Measurements from ENCODE around the gene RFX4.
"Not testable (repeated sequence)": the region's sequence is repeated elsewhere in the genome, so short reads cannot be mapped to it uniquely, and the experiment has no call there.

The RFX4 gene

DNA sequence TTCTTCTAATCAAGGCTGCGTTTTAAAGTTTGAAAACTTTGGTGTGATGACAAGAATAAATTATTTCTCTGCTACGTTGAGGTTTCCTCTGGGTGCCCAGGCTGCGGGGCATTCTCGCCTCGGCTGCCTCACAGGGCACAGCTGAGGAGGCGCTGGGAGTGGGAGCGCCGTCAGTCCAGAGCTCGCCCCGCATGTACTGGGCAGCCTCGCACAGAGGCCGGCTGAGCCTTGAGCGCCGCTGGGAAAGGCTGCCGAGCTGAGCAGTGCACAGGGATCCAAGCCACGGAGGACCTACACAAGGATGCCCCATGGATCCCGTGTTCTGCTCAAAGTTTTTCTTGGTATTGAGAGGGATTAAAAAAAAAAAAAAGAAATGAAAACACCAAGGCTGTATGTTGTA, 11.6 kb downstream of the RFX4 start:
- no peak for DNase-seq

DNA sequence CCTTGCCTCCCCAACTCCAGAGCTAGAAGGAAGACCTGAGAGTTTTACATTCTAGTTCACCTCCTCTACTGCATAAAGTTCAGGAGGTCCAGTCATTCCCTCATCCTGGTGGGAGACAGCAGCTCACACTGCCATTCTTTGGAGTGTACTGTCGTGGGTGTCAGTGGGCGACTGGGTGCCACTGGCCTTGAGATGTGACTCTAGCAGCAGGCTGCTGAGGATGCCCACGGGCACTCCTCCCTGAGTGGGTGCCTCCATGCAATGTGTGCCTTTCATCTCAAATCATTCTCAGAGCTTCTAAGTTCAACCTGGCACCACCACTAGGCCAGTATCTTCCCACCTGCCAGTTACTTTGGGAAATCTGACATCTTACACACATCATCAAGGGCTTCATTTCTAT, 12.5 kb downstream of the RFX4 start:
- no peak for DNase-seq

DNA sequence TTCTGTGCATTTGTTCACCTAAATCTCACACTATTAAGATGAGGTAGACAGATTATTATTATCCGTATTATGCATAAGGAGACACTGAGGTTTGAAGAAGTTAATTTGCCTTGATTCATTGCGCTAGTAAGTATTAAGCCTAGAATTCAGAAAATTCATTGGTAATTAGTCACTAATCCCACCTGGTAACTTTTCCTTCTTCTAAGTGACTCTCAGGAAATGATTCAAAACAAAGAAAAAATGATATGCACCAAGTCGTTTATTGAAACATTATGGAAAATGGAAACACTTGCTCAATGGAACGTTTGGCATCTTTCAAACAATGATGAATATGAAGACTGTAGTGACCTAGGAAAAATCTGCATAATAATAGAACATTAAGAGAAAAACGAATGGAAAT, 15.2 kb downstream of the RFX4 start:
- no peak for DNase-seq

DNA sequence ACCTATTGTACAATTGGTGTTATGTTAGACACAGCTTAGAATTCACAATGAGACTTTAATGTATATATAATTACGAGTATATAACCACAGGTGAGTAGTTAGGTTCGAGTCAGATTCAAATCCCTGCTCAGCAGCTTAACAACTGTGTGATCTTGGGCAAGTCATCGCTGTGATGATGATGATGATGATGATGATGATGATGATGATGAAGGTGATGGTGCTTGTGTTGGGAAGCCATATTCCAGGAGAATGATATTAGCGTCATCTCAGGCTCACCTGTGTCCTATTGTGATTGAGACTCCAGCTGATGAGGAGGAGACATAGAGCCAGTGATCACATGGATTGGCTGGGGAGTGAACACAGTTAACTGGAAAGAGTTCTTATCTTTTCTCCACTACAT, 16.5 kb downstream of the RFX4 start:
- no peak for DNase-seq

DNA sequence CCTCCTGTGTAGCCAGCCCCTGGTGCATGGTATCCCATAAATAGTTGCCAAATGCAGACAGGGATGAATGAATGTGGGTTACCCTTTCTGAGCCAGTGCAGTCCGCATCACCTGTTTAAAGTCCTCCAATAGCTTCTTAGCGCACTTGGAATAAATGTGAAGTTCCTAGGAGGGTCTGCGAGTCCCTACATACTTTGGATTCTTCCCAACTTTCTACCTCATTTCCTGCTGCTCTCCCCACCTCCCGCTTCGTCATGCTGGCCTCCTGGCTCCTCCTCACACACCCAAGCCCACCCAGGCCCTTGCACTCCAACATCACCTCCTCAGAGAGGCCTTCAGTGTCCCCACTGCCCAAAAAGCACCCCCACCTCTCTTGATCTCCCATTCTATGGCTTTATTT, 17.7 kb downstream of the RFX4 start:
- no peak for DNase-seq

DNA sequence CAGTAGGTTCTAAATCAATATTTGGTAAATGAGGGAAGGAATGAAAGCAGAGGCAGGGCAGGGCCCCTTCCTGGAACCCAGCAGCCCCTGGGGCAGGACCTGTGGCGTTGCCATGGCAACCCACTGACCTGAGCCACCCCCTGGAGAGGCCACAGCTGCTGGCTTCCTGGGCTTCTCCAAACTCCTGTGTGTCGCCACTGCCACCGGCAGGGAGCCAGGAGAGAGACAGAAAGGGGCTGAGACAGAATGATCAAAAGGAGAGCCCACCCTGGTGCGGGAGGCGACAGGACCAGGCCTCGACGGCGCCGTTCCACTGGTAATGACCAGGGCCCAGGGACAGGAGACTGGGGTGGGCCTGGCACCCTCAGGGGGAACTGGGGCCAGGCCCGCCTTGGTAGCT, 18.2 kb downstream of the RFX4 start:
- DNase-seq, result no peak

DNA sequence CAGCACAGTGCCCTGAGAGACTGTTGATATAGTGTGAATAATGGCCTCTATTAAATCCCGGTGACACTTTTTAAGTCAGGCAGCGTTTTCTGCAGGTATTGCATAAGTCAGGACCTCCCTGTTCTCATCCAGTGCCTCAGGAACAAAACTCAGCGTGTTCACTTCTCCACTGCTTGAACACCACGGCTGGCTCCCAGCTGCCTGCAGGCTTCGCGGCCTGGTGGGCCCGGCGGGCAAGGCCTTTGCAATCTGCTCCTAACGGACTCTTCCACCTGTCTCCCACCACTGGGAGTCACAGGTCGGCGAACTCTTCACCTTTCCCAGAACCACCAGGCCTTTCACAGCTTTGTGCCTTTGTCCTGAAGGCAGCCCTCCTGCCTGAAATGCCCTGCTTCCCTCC, 18.7 kb downstream of the RFX4 start:
- no peak for DNase-seq

DNA sequence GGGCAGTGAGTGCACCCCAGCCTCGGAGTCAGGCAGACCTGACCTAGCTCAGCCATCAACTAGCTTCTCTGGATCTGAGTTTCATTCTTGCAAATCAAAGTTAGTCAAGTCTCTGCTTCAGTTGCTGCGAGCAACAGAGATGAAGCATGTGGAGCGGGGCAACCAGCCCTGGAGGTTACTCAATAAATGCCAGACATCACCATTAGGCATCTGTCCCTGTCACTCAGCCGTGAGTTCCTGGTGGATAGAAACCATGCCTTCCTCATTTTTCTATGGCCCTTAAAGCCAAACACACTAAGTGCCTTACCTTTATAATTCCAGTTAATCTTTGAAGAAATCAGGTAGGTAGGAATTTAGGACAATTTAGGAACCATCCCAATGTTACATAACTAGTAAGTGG, 19.3 kb downstream of the RFX4 start:
- no peak for DNase-seq

DNA sequence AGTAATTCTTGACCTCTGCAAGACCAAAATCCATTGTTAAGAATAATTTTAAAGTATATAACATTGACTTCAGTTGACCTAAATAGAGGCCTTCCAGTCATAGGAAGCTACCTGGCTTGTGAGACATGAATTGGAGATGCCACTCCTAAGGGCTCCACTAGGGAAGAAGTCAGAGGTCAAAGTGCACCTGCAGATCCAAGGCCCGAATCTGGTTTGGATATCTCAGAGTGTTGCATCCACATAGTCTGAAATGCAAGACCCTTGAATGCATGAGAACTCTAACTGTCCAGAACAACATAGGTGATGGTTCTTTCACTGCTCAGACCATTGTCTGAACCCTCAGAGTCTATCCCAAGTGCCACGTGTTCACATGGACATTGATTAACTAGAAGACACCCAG, 22.4 kb downstream of the RFX4 start:
- no peak for DNase-seq

DNA sequence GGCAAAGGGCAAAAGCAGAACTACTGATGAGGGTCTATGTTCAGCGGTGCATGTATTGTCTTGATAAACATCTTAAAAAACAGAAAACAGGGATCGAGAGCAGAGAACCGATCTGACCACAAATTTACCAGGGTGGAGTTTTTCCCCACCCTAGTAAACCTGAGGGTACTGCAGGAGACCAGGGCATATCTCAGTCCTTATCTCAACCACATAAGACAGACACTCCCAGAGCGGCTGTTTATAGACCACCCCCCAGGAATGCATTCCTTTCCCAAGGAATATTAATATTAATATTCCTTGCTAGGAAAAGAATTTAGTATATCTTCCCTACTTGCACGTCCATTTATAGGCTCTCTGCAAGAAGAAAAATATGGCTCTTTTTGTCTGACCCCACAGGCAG, 37.8 kb downstream of the RFX4 start:
- DNase-seq, result not testable (repeated sequence)

DNA sequence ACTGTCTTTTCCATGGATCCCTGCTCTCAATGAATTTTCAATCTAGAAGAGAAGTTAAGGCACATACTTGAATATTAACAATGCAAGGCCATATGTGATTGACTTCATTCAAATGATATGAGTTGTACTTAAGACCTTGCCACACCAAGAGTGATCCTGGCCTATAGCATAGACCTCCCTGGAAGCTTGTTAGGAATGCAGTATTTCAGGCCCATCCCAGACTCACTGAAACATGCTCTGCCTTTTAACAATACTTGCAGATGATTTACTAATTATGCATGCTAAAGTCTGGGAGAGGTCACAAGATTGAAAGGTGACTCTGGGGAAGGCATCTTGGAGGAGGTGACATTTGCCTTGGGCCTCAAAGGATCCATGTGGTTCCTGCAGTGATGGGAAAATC, 43.2 kb downstream of the RFX4 start:
- DNase-seq, result no peak

DNA sequence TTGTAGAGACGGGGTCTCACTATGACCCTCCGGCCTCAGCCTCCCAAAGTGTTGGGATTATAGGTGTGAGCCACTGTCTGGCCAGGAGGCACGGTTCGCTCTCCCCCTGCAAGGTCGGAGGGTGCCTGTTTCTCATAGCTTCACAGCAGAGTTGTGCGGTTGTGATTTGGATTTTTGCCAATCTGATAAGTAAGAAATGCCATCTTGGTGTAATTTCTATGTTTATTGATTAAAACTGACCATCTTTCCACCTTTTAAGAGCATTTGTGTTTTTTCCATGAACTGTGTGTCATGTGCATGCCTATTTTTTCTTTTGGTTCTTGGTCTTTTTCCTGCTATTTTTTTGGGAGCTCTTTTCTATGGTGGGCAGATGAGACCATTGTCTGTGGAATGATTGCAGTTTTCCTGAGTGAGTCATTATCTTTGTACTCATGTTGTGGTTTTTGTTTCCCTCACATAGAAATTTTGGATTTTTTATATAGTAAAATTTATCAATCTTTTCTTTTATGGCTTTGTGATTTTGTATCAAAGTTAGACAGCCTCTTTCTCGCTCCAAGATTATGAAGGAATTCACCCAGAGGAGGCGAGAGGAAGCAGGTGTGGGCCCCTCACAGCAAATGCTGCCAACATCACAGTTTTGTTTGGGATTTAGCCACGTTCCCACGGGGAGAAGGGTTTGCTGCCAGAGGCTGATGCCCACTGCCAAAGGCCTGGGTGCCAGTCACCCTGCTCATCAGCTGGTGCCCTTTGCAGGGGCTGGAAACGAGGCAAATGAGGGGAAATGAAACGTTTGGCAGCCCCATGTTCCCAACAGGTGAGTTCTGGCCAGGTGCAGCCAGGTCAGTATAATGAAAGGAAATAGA, 47.2 kb downstream of the RFX4 start:
- no peak for DNase-seq

DNA sequence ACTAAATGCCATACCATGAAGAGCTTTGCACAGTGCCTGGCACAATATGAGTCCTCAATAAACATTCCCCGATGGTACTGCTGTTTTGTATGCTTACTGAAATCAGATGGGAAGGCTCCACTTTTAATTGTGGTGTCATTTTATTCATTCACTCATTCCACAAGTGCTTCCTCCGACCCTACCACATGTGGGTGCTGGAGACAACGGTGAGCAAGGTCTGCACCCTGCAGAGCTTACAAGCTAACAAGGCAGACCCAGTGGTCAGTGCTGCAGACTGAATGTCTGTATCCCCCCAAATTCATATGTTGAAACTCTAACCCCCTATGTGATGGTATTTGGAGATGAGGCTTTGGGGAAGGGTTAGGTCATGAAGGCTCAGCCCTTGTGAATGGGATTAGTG, 48.3 kb downstream of the RFX4 start:
- no peak for DNase-seq

DNA sequence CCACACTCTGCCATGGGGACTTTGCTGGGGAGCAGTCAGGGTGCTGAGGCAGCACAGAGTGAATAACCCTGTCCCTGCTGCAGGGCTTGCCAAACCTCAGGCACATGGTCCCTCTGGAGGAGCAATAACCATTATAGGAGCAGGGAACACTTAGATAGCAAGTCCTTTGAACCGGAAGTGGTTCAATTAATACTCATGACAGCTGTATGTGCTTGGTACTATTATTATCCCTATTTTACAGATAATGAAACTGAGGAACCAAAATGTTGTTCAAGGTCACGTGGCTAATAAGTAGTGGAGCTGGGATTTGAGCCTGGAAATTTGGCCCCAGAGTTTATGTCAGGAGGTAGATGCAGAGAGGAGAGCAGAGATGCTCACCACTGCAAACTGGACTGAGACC, 49.0 kb downstream of the RFX4 start:
- DNase-seq, result no peak

DNA sequence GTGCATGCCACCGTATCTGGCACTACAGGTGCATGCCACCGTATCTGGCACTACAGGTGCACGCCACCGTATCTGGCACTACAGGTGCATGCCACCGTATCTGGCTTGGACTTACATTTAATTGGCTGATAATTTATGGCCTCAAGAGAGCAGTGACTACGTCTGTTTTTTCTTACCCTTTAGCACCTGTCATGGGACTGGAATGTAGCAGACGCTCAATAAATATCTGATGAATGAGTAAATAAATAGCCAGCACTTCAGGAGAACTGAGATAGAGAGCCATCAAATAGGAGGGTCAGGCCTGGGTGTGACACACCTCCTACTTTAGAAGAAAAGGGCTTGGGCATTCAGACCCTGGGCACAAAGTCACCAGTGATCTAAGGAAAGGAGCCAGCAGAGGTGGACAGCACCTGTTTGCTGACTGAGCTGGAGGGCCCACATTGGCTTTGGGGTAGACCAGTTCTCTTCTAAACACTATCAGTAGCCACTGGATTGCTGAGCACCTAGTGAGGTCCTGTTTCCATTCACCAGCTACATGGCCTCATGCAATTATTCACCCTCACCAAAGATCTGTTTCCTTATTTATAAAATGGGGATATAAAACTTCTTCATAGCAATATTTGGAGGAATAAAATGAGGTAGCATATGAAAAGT, 50.1 kb downstream of the RFX4 start:
- no peak for DNase-seq

DNA sequence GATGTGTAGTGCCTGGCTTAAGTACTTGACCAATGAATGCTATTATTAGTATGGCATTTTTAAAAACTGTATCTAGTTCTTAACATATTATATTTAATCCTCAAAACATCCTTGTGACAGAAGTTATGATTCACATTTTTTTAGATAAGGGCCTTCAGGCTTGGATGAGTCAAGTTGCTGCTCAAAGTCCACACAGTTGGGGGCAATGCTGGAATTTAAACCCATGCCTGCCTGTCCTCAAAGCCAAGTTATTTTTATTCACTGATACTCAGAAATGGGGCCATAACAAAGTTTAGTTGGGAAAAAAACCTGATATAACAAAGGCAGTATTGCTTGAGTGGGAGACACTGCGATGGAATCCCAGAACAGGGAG, 50.6 kb downstream of the RFX4 start:
- no peak for DNase-seq

DNA sequence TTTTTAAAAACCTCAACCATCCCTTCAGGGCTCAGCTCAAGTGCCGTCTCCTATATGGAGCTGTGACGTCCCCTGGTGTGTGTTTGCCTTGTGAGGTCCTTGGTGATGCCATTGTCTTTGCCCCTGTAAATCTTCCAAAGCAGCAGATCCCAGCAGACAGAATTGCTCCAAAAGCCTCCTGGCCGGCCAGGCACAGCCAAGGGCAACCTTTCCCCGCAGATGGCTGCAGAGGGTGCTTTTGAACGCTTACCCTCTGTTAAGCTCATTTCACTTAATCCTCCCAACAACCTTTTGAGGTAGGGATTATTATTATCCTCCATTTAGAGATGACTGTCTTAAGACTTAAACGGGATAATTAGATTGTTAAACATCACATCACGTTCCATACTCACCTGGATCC, 51.4 kb downstream of the RFX4 start:
- DNase-seq, result no peak

DNA sequence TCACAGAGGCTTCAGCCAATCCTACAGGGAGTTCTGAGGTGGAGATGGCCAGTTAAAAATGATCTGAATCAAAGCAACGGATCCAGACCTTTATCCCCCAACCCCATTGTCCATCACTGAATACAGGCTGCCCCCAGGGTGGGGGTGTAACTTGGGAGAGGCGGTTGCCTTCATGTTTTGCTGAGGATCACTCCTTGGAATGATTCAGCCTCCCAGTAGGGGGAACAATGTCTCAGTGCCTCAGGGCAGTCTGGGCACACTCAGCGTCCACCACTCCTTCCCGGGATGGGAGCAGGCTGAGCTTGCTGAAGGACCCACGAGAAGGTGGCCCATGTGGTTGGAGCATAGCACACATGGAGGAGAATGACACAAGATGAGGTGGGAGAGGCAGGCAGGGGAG, 60.2 kb downstream of the RFX4 start:
- no peak for DNase-seq

DNA sequence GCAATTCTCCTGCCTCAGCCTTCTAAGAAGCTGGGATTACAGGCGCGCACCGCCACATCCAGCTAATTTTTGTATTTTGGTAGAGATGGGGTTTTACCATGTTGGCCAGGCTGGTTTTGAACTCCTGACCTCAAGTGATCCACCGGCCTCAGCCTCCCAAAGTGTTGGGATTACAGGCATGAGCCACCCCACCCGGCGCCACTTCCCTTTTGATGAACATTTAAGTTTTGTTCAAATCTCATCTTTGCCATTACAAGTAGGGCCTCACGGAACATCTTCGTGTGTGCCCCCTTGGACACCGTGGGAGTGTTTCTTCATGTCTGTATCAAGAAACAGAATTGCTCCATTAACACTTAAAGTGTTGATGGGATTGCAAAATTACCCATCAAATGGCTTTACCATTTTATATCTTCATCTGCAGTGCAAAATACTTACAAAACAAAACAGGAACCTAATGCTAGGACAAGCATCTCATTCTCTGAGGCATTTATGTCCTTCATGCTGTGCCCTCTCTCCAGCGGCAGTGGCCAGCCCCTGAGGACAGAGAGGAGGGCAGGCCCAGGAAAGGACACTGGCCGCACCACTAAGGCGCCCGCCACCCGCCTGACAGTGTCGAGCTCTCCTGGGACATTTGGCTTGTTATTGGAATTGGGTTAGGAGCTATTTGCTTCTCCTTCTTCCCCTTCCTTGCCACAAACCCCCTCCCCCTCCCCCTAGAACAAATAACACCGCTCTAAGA, 61.7 kb downstream of the RFX4 start:
- DNase-seq, result no peak

DNA sequence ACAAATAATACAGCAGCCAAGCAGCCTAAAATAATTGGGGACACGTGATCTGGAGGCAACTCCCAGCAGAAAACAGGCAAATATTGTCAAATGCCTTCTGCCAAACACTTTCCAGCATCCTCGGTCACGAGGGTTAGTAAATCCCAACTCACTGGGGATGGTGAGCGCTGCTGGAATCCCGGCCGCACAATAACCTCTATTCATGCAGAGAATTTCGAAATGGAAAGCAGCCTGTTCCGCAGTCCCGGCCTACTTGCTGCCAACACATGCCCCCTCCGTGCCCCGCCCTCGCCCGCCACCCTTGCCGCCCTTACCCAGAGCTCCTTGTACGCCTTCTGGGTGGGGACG, 62.2 kb downstream of the RFX4 start:
- no peak for DNase-seq

DNA sequence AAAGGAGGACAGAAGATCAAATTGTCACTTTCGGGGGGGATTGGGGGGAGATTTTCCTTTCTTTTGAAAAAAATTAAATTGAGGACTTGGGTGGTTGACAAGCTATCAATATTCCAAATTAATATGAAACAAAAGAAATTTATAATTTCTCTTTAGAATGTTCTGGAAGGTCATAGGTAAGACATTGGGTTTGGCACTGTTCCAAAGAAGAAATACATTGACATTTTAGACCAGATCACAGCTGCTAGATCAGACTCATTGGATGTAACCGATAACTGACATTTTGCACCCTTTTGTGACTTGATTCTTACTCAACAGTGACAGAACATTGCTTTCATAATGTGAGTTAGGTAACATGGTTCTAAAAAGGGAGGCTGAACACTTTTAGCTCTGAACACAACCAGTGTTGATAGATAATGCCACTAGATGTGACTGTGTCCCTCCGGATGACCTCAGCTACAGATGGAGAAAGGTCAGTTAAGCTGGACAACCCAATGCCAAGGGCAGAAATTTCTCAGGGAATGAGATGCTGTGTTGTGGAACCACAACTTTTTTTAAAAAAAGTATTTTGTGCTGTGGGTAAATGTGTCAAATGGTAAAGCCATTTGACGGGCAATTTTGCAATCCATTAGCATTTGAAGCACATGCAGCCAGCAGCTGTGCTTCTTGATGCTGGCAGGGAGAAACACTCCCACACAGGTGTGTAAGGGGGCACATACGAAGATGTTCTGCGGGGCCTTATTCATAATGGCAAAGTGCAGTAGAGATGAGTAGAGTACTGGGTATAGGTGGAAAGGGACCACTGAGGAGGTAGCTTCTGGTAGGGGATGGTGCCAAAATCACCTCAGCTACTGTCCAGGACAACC, 62.9 kb downstream of the RFX4 start:
- DNase-seq, result no peak

DNA sequence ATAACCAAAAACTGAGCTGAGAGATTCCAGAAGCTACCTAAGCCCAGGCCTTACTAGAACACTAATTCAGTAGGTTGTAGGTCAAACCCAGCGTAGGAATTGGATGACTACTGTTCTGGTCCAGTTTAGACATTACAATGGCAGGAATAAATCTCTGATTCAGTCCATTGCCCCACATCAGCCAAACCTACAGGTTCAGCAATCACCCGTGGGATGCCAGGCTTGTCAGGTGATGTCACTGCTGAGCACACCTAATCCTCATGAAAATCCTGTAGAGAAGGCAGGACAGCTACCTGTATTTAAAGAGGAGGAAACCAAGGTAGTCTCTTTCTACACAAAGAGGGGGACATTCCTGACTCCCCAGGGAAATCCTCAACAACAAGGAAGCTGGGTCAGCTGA, 63.7 kb downstream of the RFX4 start:
- DNase-seq, result no peak

DNA sequence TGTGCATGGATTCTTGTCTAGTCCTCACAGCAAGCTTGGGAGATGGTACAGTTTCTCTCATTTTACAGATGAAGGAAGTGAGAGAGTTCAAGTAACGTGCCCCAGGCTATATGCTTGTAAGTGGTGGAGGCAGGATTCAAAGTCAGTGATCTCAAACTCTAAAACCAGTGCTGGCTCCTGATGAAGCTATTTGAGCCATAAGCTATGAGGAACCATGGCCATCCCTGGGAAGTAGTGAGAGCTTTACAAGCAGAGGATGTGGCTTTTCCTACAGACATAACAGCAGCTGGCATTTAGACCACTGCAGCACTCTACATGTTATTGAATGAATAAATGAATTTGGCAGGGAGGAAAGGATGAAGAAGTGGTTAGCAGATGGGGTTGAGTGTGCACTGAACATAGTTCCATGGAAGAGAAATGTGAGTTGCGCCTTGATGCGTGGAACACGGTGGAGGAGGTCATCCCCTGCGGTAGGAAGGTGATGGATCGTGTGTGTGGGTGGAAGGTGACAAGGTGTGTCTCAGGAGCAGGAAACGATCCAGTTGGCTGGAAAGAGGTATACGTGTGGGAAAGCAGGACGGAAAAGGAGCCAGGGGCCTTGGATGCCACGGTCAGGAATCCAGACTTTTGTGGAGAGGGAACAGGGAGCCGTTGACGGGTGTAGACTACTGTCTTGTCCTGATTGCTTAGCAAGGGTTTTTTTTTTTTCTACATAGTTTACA, 65.2 kb downstream of the RFX4 start:
- no peak for DNase-seq
